Neural crest cell (in vitro differentiated cells): ENCODE data around the gene HMG20B. TPM values are rescaled to one million over a fixed set of nuclear protein-coding genes. Genes with fewer than 3 reads are reported as not detected.

ENCODE experiments used
- DNase-seq: peaks from one replicate; pipeline ENCODE4 v3.0.0; 2021; ENCODE audit warnings: low read depth, mixed read lengths, low spot score
- H3K27ac Mint-ChIP-seq: one replicate; pipeline ENCODE4 v1.8.0; 2021; ENCODE audit warnings: mild to moderate bottlenecking, mixed read lengths; ENCODE audit not compliant: unreplicated experiment
- H3K27me3 Mint-ChIP-seq: 2 replicates; pipeline ENCODE4 v1.8.0; 2021; ENCODE audit warnings: low read depth, mild to moderate bottlenecking, mixed read lengths
- H3K36me3 Mint-ChIP-seq: 2 replicates; pipeline ENCODE4 v1.8.0; 2021; ENCODE audit warnings: low read depth, mild to moderate bottlenecking, mixed read lengths
- H3K4me1 Mint-ChIP-seq: 2 replicates; pipeline ENCODE4 v1.8.0; 2021; ENCODE audit warnings: mixed read lengths
- H3K4me3 Mint-ChIP-seq: one replicate; pipeline ENCODE4 v1.8.0; 2021; ENCODE audit warnings: mild to moderate bottlenecking, mixed read lengths
- H3K9me3 Mint-ChIP-seq: 2 replicates; pipeline ENCODE4 v1.8.0; 2021; ENCODE audit warnings: mixed read lengths
- total RNA-seq: library from RNA; stranded (reverse); gene quantifications from 2 replicates; pipeline ENCODE4 v1.2.1, GENCODE V29; 2021
- TF ChIP-seq, protein P1 (sequence below): fragments of 200-600 bp; sonication (generic); conservative IDR thresholded peaks from 2 replicates; pipeline ENCODE4 v1.5.0; 2021; ENCODE audit warnings: antibody characterized with exemption, mild to moderate bottlenecking

The HMG20B gene
- total RNA-seq, 1 donor from 2014 or later = 79.6 TPM

DNA sequence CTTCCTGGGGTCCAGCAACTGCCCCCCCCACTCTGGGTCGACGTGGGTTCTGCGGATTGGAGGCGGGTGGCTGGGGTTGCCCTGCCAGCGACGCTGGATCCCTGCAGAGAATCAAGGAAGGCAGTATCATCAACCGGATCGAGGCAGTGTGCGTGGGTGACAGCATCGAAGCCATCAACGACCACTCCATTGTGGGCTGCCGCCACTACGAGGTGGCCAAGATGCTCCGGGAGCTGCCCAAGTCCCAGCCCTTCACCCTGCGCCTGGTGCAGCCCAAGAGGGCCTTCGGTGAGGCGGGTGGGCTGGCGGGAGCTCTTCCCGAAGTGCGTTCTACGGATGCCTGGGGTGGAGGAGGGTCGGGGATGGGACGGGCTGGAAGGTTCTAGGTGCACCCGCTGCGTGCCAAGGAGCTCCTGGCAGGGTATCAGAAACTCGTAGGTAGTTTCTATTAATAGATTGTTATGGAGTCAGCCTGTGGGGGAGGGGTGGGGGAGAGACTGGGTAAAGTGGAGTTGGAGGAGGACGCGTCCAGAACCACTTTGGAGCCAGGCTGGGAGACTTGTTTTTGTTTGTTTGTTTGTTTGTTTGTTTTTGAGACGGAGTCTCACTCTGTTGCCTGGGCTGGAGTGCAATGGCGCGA, 14.1 kb downstream of the HMG20B start:
- H3K9me3 Mint-ChIP-seq = peaks cover 3% of the 10 kb centered on the region
- TF ChIP-seq, protein P1, sequence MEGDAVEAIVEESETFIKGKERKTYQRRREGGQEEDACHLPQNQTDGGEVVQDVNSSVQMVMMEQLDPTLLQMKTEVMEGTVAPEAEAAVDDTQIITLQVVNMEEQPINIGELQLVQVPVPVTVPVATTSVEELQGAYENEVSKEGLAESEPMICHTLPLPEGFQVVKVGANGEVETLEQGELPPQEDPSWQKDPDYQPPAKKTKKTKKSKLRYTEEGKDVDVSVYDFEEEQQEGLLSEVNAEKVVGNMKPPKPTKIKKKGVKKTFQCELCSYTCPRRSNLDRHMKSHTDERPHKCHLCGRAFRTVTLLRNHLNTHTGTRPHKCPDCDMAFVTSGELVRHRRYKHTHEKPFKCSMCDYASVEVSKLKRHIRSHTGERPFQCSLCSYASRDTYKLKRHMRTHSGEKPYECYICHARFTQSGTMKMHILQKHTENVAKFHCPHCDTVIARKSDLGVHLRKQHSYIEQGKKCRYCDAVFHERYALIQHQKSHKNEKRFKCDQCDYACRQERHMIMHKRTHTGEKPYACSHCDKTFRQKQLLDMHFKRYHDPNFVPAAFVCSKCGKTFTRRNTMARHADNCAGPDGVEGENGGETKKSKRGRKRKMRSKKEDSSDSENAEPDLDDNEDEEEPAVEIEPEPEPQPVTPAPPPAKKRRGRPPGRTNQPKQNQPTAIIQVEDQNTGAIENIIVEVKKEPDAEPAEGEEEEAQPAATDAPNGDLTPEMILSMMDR = no peak
- peaks cover 60% of the 10 kb centered on the region for H3K27me3 Mint-ChIP-seq

DNA sequence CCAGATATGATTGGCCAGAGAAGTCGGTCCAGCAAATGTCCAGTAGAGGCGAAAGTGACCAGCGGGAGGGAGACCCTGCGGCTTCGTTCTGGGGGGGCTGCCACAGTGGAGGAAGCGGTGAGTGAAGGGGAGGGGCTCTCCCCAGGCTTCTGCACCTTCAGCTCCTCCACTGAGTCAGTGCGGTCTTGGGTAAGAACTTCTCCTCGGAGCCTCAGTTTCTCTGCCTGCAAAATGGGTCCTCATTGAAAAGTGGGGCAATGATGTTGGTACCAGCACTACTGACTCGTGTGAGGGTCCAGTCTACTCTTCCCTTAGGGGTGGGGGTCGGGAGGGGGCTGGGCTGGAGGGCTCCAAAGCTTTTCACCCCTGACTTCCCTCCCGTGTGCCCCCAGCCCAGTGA, 16.7 kb downstream of the HMG20B start:
- no peaks in the 10 kb centered on the region for H3K4me1 Mint-ChIP-seq
- DNase-seq = no peak
- H3K27me3 Mint-ChIP-seq = peaks cover 55% of the 10 kb centered on the region
- H3K4me3 Mint-ChIP-seq = no peak overlapping the region
- H3K27ac Mint-ChIP-seq = no peak overlapping the region
- peaks cover 3% of the 10 kb centered on the region for H3K9me3 Mint-ChIP-seq
- TF ChIP-seq, protein P1 = no peak
- no peaks in the 10 kb centered on the region for H3K36me3 Mint-ChIP-seq

More for the DNA sequence above, 14.1 kb downstream of the HMG20B start:
- H3K4me1 Mint-ChIP-seq = no peaks in the 10 kb centered on the region
- no peak for DNase-seq
- H3K4me3 Mint-ChIP-seq = no peak overlapping the region
- no peak overlapping the region for H3K27ac Mint-ChIP-seq
- no peaks in the 10 kb centered on the region for H3K36me3 Mint-ChIP-seq

DNA sequence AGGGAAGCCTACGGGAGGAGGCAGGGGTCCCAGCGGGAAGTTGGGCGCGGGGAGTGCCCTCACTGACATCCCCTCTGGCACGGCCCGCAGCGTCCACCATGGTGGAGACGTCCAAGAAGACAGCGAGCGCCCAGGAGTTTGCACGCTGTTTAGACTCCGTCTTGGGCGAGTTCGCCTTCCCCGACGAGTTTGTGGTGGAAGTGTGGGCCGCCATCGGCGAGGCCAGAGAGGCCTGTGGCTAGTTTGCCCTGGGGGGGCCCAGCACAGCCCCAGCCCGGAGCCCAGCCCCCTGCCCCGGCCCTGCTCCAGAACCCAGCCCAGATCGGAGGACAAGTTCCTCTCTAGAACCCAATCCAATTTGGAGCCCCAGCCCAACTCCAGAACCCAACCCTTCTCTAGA, 17.2 kb downstream of the HMG20B start:
- Mint-ChIP-seq H3K4me3 (no peak overlapping the region), H3K27ac (no peak overlapping the region), H3K27me3 (peaks cover 55% of the 10 kb centered on the region), H3K9me3 (peaks cover 3% of the 10 kb centered on the region), H3K4me1 (no peaks in the 10 kb centered on the region), H3K36me3 (no peaks in the 10 kb centered on the region)
- DNase-seq = no peak
- TF ChIP-seq, protein P1 = no peak

DNA sequence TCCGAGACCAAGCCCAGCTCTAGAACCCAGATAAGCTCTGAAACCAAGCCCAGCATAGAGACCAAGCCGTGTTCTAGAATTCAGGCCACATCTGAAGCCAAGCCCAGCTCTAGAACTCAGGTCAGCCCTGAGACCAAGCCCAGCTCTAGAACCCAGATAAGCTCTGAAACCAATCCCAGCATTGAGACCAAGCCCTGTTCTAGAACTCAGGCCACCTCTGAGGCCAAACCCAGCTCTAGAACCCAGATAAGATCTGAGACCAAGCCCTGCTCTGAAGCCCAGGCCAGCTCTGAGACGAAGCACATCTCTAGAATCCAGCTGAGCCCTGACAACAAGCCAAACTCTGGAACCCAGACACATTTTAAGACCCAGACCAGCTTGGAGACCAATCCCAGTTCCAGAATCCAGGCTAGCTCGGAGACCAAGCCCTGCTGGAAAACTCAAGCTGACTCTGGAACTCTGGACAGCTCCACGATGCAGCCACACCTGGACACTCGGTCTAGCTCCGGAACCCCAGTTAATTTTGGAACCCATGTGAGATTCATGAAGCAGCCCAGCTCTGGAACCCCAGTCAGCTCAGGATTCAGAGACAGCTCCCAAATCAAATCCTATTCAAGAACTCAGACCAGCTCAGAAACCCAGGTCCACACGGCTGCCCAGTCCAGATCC, 18.4 kb downstream of the HMG20B start:
- Mint-ChIP-seq H3K9me3 (peaks cover 3% of the 10 kb centered on the region), H3K4me3 (no peak overlapping the region), H3K27me3 (peaks cover 48% of the 10 kb centered on the region), H3K4me1 (no peaks in the 10 kb centered on the region), H3K36me3 (no peaks in the 10 kb centered on the region), H3K27ac (no peak overlapping the region)
- DNase-seq = no peak
- TF ChIP-seq, protein P1 = no peak

DNA sequence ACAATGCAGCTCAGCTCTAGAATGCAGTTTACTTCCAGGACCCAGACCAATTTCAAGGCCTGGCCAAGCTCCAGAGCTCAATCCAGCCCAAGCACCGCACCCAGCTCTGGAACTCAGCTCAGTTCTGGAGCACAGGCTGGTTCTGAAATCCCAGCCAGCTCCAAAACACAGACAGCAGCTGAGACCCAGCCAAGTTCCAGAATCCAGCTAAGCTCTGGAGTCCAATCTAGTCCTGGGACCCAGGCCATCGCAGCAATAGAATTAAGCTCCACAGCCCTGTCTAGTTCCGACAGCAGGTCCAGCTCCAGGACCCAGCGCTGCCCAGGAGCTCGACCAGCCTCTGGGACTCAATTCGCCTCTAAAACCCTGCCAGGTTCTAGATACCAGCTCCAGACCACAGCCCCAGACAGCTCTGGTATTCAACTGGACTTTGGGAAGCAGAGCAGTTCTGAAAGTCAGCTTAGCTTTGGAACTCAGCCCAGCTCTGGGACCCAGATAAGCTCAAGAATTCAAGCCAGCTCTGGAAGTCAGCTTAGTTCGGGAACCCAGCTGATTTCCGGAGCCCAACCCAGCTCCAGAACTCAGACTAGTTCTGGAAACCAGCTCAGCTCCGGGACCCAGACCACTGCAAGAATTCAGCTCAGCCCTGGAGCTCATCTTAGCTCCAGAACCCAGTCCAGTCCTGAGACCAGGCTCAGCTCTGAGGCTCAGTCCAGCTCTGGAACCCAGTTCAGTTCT, 19.3 kb downstream of the HMG20B start:
- TF ChIP-seq, protein P1 = no peak
- H3K27ac Mint-ChIP-seq = no peak overlapping the region
- H3K4me3 Mint-ChIP-seq = no peak overlapping the region
- H3K36me3 Mint-ChIP-seq = no peaks in the 10 kb centered on the region
- H3K4me1 Mint-ChIP-seq = no peaks in the 10 kb centered on the region
- peaks cover 38% of the 10 kb centered on the region for H3K27me3 Mint-ChIP-seq
- no peak for DNase-seq
- H3K9me3 Mint-ChIP-seq = peaks cover 3% of the 10 kb centered on the region
